Suprapubic skin (tissue), 4 donors: ENCODE results near the gene ANKRD9. TPM values are rescaled to one million over a fixed set of nuclear protein-coding genes. Genes with fewer than 3 reads are reported as not detected.

Experiments used
- DNase-seq, 2 donors: peaks; one replicate each; pipeline ENCODE4 v3.0.0-alpha.2; 2019; ENCODE audit warnings: low spot score in 2 of 2
- H3K27ac ChIP-seq: fragments of 200-600 bp; sonication (generic); one replicate; pipeline ENCODE4 v1.5.1; 2019
- H3K27me3 ChIP-seq: fragments of 200-600 bp; sonication (generic); one replicate; pipeline ENCODE4 v1.5.1; 2019
- H3K36me3 ChIP-seq: fragments of 200-600 bp; sonication (generic); one replicate; pipeline ENCODE4 v1.5.1; 2019
- H3K4me1 ChIP-seq: fragments of 200-600 bp; sonication (generic); one replicate; pipeline ENCODE4 v1.5.1; 2019
- H3K4me3 ChIP-seq: fragments of 200-600 bp; sonication (generic); one replicate; pipeline ENCODE4 v1.5.1; 2019; ENCODE audit warnings: mild to moderate bottlenecking
- H3K9me3 ChIP-seq: fragments of 200-600 bp; sonication (generic); one replicate; pipeline ENCODE4 v1.5.1; 2019
- EP300 ChIP-seq: sonication (generic); formaldehyde crosslinking; IDR thresholded peaks from one replicate; pipeline ENCODE4 v1.6.1; 2017; ENCODE audit warnings: antibody characterized with exemption
- POLR2A ChIP-seq, 2 donors: fragments of 450-650 bp; IDR thresholded peaks; one replicate each; pipeline ENCODE4 v1.6.1; 2017; ENCODE audit warnings: antibody characterized with exemption in 2 of 2, mild to moderate bottlenecking in 2 of 2, moderate library complexity in 2 of 2
- POLR2AphosphoS5 ChIP-seq, 3 donors: sonication (generic); formaldehyde crosslinking; IDR thresholded peaks; one replicate each; pipeline ENCODE4 v1.6.1; 2017; ENCODE audit warnings: antibody characterized with exemption in 3 of 3
- whole genome bisulfite sequencing: methylation state at CpG from one replicate; pipeline ENCODE4 v1.1.5; 2018; 5-methylcytosine and 5-hydroxymethylcytosine counted together
- total RNA-seq, 4 donors: library from RNA; depleted of rRNA; stranded (reverse); fragments of >200 nt; gene quantifications; one replicate each; pipeline ENCODE4 v1.1.0, GENCODE V29; 2016
- TF ChIP-seq, protein P1 (sequence below), 2 donors: fragments of 200-600 bp in 1 of 2; fragments of 450-650 bp in 1 of 2; sonication (generic) in 1 of 2; IDR thresholded peaks; one replicate each; pipeline ENCODE4 v1.5.1; 2016 to 2019; ENCODE audit warnings: antibody characterized with exemption in 2 of 2, mild to moderate bottlenecking in 1 of 2, moderate library complexity in 1 of 2

The ANKRD9 gene
- total RNA-seq, 4 donors from 2014 or later = 48.4 to 60.1 (median 54.4) TPM

DNA sequence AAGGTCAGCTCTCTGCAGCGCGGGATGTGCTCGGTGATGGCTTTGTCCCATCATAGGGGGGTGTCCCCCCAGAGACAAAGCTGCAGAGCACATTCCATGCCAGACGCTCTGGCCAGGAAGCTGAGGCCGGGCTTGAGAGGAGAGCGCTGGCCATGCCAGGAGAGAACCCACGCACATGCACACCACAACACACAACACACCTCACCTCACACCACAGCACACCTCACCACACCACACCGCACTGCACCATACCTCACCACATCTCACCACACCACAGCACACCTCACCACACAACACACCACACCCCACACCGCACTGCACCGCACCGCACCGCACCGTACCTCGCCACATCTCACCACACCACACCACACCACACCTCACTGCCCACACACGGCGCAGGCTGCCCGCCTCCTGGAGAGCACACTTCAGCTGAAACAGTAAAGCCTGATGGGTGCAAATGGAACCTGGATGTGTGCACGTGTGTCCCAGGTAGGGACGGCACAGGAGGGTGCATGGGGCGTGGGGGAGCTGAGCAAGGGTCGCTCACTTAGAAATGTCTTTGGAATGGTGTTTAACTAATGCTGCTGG is 10.8 kb downstream of the ANKRD9 start:
- Histone ChIP-seq H3K27ac (no peak overlapping the region), H3K4me3 (no peak overlapping the region), H3K4me1 (peaks cover 30% of the 10 kb centered on the region), H3K9me3 (no peaks in the 10 kb centered on the region), H3K27me3 (no peaks in the 10 kb centered on the region), H3K36me3 (peaks cover 30% of the 10 kb centered on the region)
- WGBS = 82% methylated on average over 21 of the region's 21 CpGs
- no peak for DNase-seq
- no peak for TF ChIP-seq POLR2AphosphoS5 (IDR thresholded peaks at IDR 0.05)
- no peak for TF ChIP-seq POLR2A (IDR thresholded peaks at IDR 0.05)
- no peak for TF ChIP-seq EP300
- TF ChIP-seq, protein P1, sequence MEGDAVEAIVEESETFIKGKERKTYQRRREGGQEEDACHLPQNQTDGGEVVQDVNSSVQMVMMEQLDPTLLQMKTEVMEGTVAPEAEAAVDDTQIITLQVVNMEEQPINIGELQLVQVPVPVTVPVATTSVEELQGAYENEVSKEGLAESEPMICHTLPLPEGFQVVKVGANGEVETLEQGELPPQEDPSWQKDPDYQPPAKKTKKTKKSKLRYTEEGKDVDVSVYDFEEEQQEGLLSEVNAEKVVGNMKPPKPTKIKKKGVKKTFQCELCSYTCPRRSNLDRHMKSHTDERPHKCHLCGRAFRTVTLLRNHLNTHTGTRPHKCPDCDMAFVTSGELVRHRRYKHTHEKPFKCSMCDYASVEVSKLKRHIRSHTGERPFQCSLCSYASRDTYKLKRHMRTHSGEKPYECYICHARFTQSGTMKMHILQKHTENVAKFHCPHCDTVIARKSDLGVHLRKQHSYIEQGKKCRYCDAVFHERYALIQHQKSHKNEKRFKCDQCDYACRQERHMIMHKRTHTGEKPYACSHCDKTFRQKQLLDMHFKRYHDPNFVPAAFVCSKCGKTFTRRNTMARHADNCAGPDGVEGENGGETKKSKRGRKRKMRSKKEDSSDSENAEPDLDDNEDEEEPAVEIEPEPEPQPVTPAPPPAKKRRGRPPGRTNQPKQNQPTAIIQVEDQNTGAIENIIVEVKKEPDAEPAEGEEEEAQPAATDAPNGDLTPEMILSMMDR (IDR thresholded peaks at IDR 0.05) = no peak

GRCh38 chr14:102497998-102498677 is 11.4 kb downstream of the ANKRD9 start:
- Histone ChIP-seq H3K27me3 (no peaks in the 10 kb centered on the region), H3K4me1 (peaks cover 30% of the 10 kb centered on the region), H3K27ac (no peak overlapping the region), H3K4me3 (no peak overlapping the region), H3K36me3 (peaks cover 30% of the 10 kb centered on the region), H3K9me3 (no peaks in the 10 kb centered on the region)
- TF ChIP-seq EP300 (no peak), POLR2A (IDR thresholded peaks at IDR 0.05) (no peak), POLR2AphosphoS5 (IDR thresholded peaks at IDR 0.05) (no peak)
- TF ChIP-seq, protein P1 (IDR thresholded peaks at IDR 0.05) = no peak
- DNase-seq = no peak
- 86% methylated on average over 11 of the region's 30 CpGs for WGBS

DNA sequence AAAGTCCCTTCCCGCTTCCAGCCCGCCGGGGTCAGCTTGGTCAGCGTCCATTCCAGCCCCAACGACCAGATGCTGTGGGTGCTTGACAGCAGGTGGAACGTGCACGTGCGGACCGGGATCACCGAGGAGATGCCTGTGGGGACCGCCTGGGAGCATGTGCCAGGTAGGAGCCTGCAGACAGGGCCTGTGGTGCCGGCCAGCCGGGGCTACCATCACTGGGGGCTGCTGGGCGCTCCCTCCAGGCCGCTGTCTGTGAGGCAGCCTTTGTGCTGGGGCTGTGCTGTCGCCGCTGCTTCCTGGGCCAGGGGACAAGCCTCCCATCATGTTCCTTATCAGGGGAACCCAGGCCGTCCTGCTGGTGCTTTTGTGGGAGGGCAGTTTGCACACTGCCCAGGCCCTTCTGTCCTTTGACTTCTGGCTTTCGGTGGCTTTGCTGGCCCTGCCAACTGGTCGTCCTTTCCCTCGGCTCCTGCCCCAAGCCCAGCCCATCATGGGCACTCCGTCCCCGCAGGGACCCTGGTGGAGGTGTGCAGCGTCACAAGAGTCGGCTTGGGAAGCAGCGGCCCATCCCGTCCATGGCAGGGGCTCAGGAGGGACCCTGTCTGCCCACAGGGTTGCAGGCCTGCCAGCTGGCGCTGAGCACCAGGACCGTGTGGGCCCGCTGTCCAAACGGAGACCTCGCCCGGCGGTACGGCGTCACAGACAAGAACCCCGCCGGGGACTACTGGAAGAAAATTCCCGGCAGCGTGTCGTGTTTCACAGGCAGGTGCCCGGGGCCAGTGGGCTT is 12.4 kb downstream of the ANKRD9 start:
- no peak for DNase-seq
- no peaks in the 10 kb centered on the region for H3K9me3 ChIP-seq
- H3K27ac ChIP-seq = no peak overlapping the region
- peaks cover 26% of the 10 kb centered on the region for H3K4me1 ChIP-seq
- peaks cover 30% of the 10 kb centered on the region for H3K36me3 ChIP-seq
- H3K4me3 ChIP-seq = no peak overlapping the region
- no peaks in the 10 kb centered on the region for H3K27me3 ChIP-seq
- 94% methylated on average over 33 of the region's 42 CpGs for WGBS
- TF ChIP-seq EP300 (no peak), POLR2A (IDR thresholded peaks at IDR 0.05) (no peak), POLR2AphosphoS5 (IDR thresholded peaks at IDR 0.05) (no peak)
- TF ChIP-seq, protein P1 (IDR thresholded peaks at IDR 0.05) = no peak

- Histone ChIP-seq H3K27me3 (no peaks in the 10 kb centered on the region), H3K4me1 (peaks cover 21% of the 10 kb centered on the region), H3K27ac (no peak overlapping the region), H3K36me3 (peaks cover 30% of the 10 kb centered on the region), H3K4me3 (no peak overlapping the region), H3K9me3 (no peaks in the 10 kb centered on the region)
- TF ChIP-seq POLR2A (IDR thresholded peaks at IDR 0.05) (no peak), POLR2AphosphoS5 (IDR thresholded peaks at IDR 0.05) (no peak), EP300 (no peak)
- TF ChIP-seq, protein P1 (IDR thresholded peaks at IDR 0.05) = no peak
- 96% methylated on average over 6 of the region's 11 CpGs for WGBS
- DNase-seq = no peak
Measured at GRCh38 chr14:102496331-102496691, 13.3 kb downstream of the ANKRD9 start.
